Keratinocyte (primary cell): ENCODE results near the gene ANKFN1. TPM values are rescaled to one million over a fixed set of nuclear protein-coding genes. Genes with fewer than 3 reads are reported as not detected.

ENCODE experiments used
- DNase-seq: peaks from one replicate; pipeline ENCODE4 v3.0.0-alpha.2; 2011; ENCODE audit warnings: low read depth, missing footprints, low spot score
- FAIRE-seq: peaks from 2 replicates; lab custom pipeline; 2011; peaks lifted over from hg19 to GRCh38; lab: Jason Lieb, UNC
- H2AFZ ChIP-seq: 2 replicates; pipeline ENCODE4 v1.6.0; 2012; ENCODE audit warnings: low read length, control low read depth, inconsistent platforms; ENCODE audit not compliant: control insufficient read depth
- H3K27ac ChIP-seq: 2 replicates; pipeline ENCODE4 v1.5.1; 2011; ENCODE audit warnings: low read length; ENCODE audit not compliant: control insufficient read depth, insufficient read depth
- H3K27me3 ChIP-seq: 3 replicates; pipeline ENCODE4 v1.6.0; 2011; ENCODE audit warnings: low read length; ENCODE audit not compliant: control insufficient read depth, insufficient read depth; ENCODE audit errors: extremely low read depth
- H3K36me3 ChIP-seq, 2 experiments: 2 replicates in 1 of 2; 3 replicates in 1 of 2; pipeline ENCODE4 v1.5.1; 2011; ENCODE audit warnings: low read length in 2 of 2, mild to moderate bottlenecking in 1 of 2; ENCODE audit not compliant: control insufficient read depth in 2 of 2, insufficient read depth in 2 of 2; ENCODE audit errors: extremely low read depth in 1 of 2
- H3K4me1 ChIP-seq: 3 replicates; pipeline ENCODE4 v1.5.1; 2011; ENCODE audit warnings: low read length; ENCODE audit not compliant: control insufficient read depth, insufficient read depth; ENCODE audit errors: extremely low read depth
- H3K4me2 ChIP-seq: 3 replicates; pipeline ENCODE4 v1.6.0; 2011; ENCODE audit warnings: low read depth, low read length; ENCODE audit not compliant: control insufficient read depth, insufficient read depth; ENCODE audit errors: extremely low read depth
- H3K4me3 ChIP-seq, 3 experiments: fragments of 200-600 bp in 1 of 3; sonication (generic) in 1 of 3; 2 replicates in 2 of 3; 3 replicates in 1 of 3; pipeline ENCODE4 v1.5.1; 2011 to 2016; ENCODE audit warnings: low read length in 3 of 3, mild to moderate bottlenecking in 3 of 3, control low read depth in 2 of 3, inconsistent platforms in 1 of 3, low read depth in 1 of 3, mixed read lengths in 1 of 3, mixed run types in 1 of 3, moderate library complexity in 1 of 3; ENCODE audit not compliant: control insufficient read depth in 2 of 3, insufficient read depth in 2 of 3; ENCODE audit errors: extremely low read depth in 1 of 3
- H3K79me2 ChIP-seq: 2 replicates; pipeline ENCODE4 v1.6.0; 2012; ENCODE audit warnings: low read length; ENCODE audit not compliant: control insufficient read depth, insufficient read depth
- H3K9ac ChIP-seq: 3 replicates; pipeline ENCODE4 v1.6.0; 2011; ENCODE audit warnings: low read length; ENCODE audit not compliant: control insufficient read depth, insufficient read depth; ENCODE audit errors: extremely low read depth
- H3K9me1 ChIP-seq: 3 replicates; pipeline ENCODE4 v1.6.0; 2011; ENCODE audit warnings: low read length; ENCODE audit not compliant: control insufficient read depth, insufficient read depth; ENCODE audit errors: extremely low read depth
- H3K9me3 ChIP-seq: 2 replicates; pipeline ENCODE4 v1.5.1; 2012; ENCODE audit warnings: low read depth, low read length; ENCODE audit not compliant: control insufficient read depth
- H4K20me1 ChIP-seq: 3 replicates; pipeline ENCODE4 v1.6.0; 2011; ENCODE audit warnings: low read length; ENCODE audit not compliant: control insufficient read depth, insufficient read depth; ENCODE audit errors: extremely low read depth
- EZH2 ChIP-seq: IDR thresholded peaks from one replicate; pipeline ENCODE4 v1.6.1; 2012; ENCODE audit warnings: inconsistent platforms, mild to moderate bottlenecking, low read length, moderate library complexity
- dilution Hi-C: fragments of 300-500 bp; cut with MboI; formaldehyde crosslinking; loops from one replicate; pipeline ENCODE4 v1.7.0; 2020; ENCODE audit warnings: low sequenced_read_pairs; ENCODE audit not compliant: extremely low pct_ligation_motif_present
- polyA plus RNA-seq, 5 experiments: library from polyadenylated mRNA; depleted of rRNA in 3 of 5; stranded (reverse) in 3 of 5; stranded (forward) in 1 of 5; unstranded in 1 of 5; fragments of >200 nt; gene quantifications; 1 replicate in 1 of 5; 2 replicates in 3 of 5; 3 replicates in 1 of 5; pipeline versions ENCODE4 v1.2.1 to v1.2.3, GENCODE V29; 2011 to 2012; ENCODE audit warnings: missing spikeins in 2 of 5, low read depth in 1 of 5, low replicate concordance in 1 of 5
- TF ChIP-seq, protein P1 (sequence below), 3 experiments: IDR thresholded peaks in 1 of 3; conservative IDR thresholded peaks in 1 of 3; optimal IDR thresholded peaks in 1 of 3; 2 replicates in 2 of 3; 3 replicates in 1 of 3; pipeline versions ENCODE3 to v1.5.1; 2011; ENCODE audit warnings: low read length in 3 of 3, mild to moderate bottlenecking in 3 of 3, moderate library complexity in 2 of 3, control low read depth in 1 of 3, inconsistent platforms in 1 of 3; ENCODE audit not compliant: insufficient read depth in 2 of 3; ENCODE audit errors: extremely low read depth in 1 of 3

The ANKFN1 gene
- polyA plus RNA-seq, 1 donor (not counting 4 experiments of a cell fraction or from before 2014, with no cell fraction given), result 0.12 TPM

DNA sequence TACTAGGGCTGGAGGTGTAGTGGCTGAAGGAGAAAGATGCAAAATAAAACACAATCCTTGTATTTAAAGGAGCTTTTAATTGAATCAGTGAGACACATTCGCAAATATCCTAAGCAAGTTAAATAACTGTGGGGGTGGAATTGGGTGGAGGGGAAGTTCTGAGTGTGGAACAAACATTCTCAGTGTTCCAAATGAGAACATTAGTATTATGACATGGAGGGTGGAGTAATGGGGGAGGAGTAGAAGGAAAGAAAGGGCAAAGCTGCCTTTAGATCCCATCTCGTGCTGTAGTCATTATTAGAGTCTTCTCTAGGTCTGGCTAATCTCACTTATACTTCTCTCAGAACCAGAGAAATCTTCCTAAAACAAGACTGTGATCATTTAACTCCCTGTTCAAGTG, 169.7 kb downstream of the ANKFN1 start:
- FAIRE-seq (no peak), DNase-seq (no peak)
- no peak overlapping the region for H2AFZ ChIP-seq
- H3K79me2 ChIP-seq, result no peaks in the 10 kb centered on the region
- TF ChIP-seq EZH2, result no peak
- H3K4me2 ChIP-seq, result no peak overlapping the region
- H3K27me3 ChIP-seq, result peaks cover 3% of the 10 kb centered on the region
- dilution Hi-C loops, result no loop called here
- no peaks in the 10 kb centered on the region for H3K36me3 ChIP-seq
- no peaks in the 10 kb centered on the region for H4K20me1 ChIP-seq
- H3K9me1 ChIP-seq, result no peaks in the 10 kb centered on the region
- no peaks in the 10 kb centered on the region for H3K4me1 ChIP-seq
- H3K9ac ChIP-seq, result no peak overlapping the region
- H3K27ac ChIP-seq, result no peak overlapping the region
- no peaks in the 10 kb centered on the region for H3K9me3 ChIP-seq
- no peak overlapping the region for H3K4me3 ChIP-seq

DNA sequence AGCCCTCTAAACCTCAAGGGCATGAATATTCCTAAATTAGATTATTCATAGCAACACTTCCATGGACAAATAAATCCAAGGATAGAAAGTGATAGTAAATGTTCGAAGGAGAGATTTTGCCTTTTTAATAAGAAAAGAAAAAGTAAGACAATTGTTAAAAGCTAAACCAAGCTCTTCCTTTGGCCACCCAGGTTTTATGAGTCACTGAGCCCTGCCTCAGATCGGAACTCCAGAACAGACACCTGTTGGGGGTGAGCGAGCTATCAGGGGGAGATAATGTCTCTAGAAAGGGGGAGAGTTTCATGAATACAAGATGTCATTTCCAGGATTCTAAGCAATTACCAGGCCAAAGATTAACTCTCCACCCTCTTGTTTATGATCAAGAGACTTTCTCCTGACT, 171.4 kb downstream of the ANKFN1 start:
- Histone ChIP-seq H4K20me1 (no peaks in the 10 kb centered on the region), H3K4me1 (no peaks in the 10 kb centered on the region), H3K9me3 (no peaks in the 10 kb centered on the region), H3K27ac (no peak overlapping the region), H3K79me2 (no peaks in the 10 kb centered on the region), H3K4me2 (no peak overlapping the region), H3K4me3 (no peak overlapping the region), H2AFZ (no peak overlapping the region), H3K36me3 (no peaks in the 10 kb centered on the region), H3K9me1 (no peaks in the 10 kb centered on the region), H3K9ac (no peak overlapping the region), H3K27me3 (peaks cover 3% of the 10 kb centered on the region)
- FAIRE-seq (no peak), DNase-seq (no peak)
- no peak for TF ChIP-seq EZH2
- TF ChIP-seq, protein P1, sequence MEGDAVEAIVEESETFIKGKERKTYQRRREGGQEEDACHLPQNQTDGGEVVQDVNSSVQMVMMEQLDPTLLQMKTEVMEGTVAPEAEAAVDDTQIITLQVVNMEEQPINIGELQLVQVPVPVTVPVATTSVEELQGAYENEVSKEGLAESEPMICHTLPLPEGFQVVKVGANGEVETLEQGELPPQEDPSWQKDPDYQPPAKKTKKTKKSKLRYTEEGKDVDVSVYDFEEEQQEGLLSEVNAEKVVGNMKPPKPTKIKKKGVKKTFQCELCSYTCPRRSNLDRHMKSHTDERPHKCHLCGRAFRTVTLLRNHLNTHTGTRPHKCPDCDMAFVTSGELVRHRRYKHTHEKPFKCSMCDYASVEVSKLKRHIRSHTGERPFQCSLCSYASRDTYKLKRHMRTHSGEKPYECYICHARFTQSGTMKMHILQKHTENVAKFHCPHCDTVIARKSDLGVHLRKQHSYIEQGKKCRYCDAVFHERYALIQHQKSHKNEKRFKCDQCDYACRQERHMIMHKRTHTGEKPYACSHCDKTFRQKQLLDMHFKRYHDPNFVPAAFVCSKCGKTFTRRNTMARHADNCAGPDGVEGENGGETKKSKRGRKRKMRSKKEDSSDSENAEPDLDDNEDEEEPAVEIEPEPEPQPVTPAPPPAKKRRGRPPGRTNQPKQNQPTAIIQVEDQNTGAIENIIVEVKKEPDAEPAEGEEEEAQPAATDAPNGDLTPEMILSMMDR (optimal IDR thresholded peaks at IDR 0.05 in 1 of 3, IDR thresholded peaks at IDR 0.05 in 1 of 3, conservative IDR thresholded peaks at IDR 0.05 in 1 of 3; ENCODE audit: extremely low read depth in 1 of 3, insufficient read depth in 2 of 3, low read length in 3 of 3), result no peak
- dilution Hi-C loops, result no loop called here

DNA sequence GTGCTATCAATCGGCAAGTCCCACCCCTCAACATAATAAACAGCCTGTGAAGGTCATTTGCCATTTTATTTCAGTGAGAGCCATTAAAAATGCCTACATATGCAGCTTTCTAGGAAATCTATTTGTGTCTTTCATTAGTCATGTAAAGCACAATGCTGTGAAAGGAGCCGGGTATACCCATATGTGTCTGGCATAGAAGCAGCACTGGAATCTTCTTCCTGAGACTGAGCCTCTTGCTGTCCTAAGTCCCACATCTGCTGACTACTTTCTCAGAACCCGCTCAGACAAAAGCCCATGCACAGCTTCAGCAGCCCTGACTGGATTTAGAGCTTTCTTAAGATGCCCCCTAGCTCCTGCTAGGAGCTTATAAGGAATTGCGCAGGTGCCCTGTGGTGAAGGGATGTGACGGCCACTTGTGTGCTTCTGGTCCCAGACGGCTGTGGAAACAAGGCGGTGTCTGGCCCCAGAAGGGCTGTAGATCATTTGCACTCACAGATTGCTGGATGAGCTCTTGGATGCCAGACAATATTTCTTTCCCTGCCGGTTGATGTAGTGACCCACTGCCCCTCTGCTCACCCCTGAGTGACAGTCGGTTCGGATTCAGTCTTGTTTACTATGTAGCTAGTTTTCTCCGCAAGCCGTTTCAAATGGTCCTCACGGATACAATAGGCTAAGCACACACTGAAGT, 172.2 kb downstream of the ANKFN1 start:
- no peaks in the 10 kb centered on the region for H3K79me2 ChIP-seq
- peaks cover under 1% of the 10 kb centered on the region for H3K27me3 ChIP-seq
- H3K36me3 ChIP-seq, result no peaks in the 10 kb centered on the region
- DNase-seq (no peak), FAIRE-seq (no peak)
- H4K20me1 ChIP-seq, result no peaks in the 10 kb centered on the region
- no peak overlapping the region for H3K4me2 ChIP-seq
- no peak overlapping the region for H2AFZ ChIP-seq
- no peak overlapping the region for H3K27ac ChIP-seq
- no peaks in the 10 kb centered on the region for H3K4me1 ChIP-seq
- no peaks in the 10 kb centered on the region for H3K9me3 ChIP-seq
- dilution Hi-C loops, result no loop called here
- TF ChIP-seq, protein P1 (optimal IDR thresholded peaks at IDR 0.05 in 1 of 3, IDR thresholded peaks at IDR 0.05 in 1 of 3, conservative IDR thresholded peaks at IDR 0.05 in 1 of 3; ENCODE audit: extremely low read depth in 1 of 3, insufficient read depth in 2 of 3, low read length in 3 of 3), result no peak
- TF ChIP-seq EZH2, result no peak
- H3K9ac ChIP-seq, result no peak overlapping the region
- H3K9me1 ChIP-seq, result no peaks in the 10 kb centered on the region
- no peak overlapping the region for H3K4me3 ChIP-seq
